ENCODE data around the gene ADAD2.

ADAD2 gene

DNA sequence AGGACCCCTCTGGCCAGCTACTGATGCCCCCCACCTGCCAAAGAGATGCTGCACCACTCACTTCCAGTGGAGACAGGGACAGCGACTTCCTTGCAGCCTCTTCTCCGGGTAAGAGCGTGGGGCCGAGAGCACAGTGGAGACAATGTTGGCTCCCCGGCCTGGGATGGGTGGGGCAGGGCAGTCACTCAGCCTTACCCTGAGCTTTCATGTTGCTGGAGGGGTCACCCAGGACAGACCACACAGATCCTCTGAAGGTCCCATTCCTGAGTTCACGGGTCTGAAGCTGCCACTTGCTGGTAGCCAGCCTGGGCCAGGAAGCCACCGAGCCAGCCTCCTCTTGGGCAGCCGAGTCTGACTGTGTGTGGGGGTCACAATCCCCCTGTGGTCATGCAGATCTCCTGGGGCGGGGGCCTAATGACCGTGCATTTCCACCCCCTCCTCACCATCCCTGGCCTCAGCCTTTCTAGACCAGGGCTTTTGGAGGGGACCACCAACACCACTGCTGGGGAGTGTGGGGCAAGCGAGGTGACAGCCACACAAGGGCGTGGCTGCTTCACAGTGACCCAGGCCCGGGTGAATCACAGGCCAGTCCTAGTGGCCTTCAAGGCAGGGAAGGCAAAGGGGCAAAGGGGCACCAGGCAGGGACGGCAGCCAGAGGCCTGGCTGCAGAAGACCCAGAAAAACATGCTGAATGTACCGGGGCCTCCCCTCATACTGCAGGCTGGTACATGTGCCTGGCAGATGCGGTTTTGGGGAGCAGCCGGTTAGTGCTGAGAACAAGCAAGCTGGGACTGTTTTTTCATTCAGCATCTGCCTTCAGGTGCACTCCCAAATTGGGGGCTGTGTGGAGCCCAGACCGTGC, 14.5 kb upstream of the ADAD2 start:
- no peak for DNase-seq (ENCODE audit: low spot score)

DNA sequence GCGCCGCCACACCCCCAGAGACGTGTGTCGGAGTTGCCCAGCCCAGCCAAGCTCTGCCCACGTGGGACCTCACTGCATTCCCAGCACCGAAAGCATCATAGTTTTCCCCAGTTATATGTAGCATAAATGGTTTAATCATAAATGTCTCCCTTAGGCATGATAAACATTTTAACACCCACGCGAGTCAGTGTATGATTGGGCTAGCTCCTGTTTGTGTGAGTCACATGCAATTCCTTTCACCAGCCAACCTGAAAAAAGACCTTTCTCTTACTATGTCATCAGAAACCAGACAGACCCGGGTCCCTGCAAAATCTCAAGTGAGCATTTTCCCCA, 13.2 kb upstream of the ADAD2 start:
- DNase-seq (ENCODE audit: low spot score) = no peak

DNA sequence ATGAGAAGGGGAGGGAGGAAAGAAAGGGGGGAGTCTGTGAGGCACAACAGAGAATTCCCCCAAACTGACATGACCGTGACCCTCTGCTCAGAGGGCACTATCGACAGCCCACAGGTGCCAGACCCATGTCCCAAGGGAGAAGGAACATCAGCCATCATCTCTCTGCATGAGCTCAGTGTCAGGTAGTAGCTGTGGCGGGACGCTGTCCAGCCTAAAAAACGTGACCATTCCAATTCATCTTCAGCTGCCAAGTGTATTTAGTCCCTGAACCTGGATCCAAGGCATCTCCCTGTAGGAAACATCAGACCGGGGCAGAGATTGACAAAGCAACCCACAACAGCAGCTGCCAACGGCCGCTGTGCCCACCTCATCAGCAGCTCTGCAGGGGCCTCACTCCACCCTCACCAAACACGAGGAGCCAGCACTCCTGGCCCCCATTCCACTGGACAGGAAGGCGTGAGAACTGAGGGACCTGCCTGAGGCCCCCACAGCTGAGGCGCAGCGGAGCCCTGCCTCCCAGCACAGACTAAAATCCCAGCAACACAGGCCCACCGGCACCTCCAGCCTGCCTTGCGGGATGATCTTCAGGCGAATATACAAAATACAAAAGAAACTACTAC, 12.7 kb upstream of the ADAD2 start:
- no peak for DNase-seq (ENCODE audit: low spot score)

DNA sequence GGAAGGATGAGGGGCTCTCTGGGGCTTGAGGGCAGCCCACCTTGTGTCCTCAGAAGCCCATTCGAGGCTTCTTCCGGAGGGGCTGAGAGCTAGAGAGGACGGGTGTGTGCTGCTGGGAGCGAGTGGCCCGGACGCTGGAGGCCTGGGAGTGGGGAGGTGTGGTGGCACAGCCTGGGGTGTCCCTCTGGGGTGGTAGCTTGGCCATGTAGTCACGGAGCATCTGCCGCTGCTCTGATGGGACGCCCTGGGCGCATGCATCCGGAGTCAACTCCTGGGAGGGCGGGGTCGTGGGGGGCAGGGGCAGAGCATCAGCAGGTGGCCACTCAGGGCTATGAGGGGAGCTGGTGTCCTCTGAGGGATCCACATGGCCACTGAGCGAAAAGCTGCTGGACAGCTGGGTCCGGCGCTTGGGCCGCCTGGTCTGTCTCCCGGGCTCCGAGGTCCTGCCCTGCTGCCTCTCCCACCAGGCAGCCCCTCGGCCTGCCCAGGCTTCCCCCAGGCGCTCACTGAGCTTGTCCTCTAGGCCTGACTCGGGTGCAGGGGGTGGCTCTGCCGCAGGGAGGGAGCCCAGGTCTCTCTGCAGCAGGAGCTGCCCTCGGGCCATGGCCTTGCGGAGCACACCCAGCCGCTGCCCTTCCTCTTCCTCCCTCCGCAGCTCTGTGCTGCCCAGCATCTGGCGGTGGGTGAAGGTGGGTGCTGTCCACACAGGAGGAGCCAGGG, 11.9 kb upstream of the ADAD2 start:
- DNase-seq (ENCODE audit: low spot score) = no peak

DNA sequence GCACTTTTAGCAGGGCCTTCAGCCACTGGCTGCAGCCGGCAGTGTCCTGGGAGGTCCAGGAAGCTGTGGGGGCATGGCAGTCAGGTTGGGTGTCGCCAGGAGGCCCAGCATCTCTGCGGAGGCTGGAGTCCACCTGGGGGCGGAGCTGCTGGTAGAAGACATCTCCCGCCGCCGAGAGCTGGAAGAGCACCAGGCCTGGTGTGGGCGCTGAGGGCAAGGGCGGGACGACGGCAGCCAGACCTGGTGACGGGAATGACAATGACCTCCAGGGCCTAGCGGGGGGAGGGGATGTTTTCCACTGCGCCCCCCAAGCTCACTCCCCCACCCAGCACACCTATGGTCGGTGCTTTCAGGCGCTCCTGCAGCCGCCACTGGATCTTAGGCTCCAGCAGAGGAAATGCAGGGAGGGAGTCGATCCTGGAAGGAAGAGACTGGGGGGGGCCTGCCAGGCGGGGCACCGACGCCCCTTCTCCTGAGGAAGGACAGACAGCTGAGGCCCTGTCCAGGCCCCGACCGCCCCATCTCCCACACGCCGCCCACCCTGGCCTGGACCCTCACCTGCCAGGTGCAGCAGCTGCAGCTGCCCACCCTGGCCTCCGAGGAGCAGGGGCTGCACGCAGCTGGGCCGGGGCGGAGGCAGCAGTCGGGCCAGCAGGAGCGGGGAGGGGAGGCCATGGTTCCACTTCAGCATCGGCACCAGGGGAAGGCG, 11.2 kb upstream of the ADAD2 start:
- DNase-seq (ENCODE audit: low spot score) = no peak

DNA sequence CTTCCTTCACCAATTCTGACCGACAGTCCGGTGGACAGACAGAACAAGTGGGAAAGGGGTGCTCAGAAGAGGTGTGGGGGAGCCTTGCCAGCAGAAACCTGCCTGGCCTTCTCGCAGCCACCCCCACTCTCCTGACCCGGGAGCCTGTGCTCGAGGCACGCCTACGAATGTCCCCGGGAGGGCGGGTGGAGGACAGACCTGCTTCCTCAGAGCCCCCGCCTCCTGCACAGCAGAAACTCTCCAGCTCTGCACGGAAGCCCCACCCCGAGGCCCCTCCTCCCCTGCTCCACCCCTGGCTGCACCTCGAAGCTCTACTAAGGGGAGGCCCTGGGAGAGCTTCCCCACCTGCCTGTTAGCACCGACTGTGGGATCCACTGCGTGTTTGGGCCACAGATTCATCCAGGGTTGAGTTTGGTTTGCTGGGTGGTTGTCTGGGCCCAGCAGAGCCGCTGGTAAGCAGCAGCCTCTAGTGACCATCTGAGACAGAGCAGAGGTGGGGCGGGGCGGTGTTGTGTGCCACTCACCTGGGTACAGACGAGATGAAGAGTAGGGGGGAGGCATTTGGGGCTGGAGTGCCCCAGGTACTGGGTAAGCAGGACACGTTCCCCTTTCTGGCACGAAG, 10.3 kb upstream of the ADAD2 start:
- DNase-seq (ENCODE audit: low spot score) = no peak

DNA sequence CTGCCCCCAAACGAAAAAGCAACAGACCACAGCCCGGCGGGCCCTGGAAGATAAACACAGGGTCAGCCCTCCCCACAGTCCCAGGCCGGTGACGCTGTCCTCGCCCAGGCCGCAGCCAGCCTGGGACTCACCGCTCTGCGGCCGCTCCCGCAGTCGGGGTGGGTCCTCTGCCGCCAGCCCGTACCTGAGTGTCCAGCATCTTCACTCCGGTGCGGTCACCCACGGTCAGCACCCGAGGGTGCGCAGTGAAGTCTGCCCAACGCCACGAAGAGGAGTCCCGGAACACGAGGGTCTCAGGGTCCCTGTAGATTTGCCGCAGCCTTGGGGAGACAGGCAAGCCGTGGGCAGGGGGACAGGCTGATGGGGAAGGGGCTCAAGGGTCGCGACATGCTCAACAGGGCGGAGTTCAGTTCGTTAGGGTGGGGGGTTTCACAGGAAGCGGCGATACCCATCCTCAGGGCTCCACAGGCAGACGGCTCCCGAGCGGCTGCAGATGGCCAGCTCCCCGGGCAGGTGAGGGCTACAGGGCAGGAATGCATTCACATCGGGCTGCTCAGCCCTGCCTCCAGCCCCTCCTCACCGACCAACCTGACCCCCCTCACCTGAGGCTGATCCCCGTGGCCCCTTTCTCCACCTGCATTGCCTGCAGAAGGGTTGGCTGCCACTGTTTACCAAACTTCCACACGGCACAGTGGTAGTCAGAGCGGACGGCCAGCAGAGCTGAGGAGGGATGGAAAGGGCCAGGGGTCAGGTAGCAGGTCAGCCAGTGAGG, 9.6 kb upstream of the ADAD2 start:
- no peak for DNase-seq (ENCODE audit: low spot score)

DNA sequence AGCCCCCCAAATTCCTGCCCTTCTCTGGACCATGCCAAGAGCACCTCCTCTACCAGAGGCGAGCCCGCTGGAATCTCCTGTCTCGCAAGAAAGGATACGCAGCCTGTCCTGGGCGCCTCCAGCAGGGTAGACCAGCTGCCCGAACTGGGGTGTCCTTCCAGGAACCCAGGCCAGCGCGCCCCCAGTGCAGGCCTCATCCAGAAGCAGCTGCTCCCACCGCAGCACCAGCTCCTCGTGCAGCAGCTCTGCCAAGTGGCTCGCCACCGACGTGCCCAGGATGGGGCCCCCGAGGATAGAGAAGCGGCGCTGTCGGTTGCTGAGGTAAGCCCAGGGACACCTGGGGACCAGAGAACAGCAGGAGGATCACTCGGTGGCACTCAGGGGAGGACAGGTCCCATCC, 8.9 kb upstream of the ADAD2 start:
- DNase-seq (ENCODE audit: low spot score) = no peak

DNA sequence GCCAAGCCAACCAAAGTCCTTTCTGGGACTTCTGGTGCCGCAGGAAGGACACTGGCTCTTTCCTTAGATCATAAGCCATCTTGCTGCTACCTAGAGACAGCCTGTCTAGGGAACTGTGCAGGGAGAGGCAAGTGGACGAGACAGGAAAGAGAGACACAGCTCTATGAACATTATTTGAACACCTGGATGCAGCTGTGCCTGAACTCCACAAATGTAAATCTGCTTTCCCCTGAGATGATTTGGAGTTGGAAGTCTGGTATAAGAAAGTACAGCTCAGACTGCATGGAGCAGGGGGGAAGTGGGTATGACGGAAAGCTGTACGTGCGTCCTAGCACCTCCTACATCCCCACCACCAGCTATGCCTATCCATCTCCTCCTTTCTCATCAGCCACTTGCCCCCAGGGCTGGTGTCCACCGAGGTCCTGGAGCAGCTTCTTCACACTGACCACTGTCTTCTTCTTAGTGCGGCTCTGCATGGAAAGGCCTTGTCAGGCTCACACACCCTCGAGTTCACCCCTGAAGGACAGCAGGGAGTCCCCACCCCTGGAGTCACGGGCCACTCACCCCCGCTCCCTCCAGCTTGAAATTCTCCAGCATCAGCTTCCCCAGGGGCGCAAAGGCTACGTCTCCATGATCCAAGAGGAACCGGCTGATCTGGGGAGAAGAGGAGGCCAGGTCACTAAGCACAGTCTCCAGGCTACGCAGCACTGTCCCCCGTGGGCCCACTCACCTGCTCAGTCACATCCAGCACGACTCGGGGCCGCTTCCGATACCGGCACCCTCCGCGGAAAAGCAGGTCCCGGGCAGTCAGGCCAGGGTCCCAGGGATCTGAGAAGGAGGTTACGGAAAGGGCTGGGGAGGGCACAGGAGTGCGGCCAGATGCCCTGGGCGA, 8.0 kb upstream of the ADAD2 start:
- no peak for DNase-seq (ENCODE audit: low spot score)

DNA sequence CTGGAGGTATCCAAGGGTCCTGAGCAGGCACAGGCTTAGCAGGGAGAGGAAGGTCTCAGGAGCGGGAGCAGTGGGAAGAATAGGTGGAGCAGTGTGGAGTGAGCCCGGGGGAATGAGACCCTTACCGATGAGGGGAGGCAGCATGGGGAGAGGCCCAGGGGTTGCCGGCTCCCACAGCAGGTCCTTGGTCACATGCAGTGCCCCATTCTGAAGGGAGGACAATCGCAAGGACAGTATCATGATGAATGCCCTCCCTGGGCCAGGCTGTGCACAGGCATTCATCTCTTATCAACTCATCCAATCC, 7.4 kb upstream of the ADAD2 start:
- DNase-seq (ENCODE audit: low spot score) = no peak

DNA sequence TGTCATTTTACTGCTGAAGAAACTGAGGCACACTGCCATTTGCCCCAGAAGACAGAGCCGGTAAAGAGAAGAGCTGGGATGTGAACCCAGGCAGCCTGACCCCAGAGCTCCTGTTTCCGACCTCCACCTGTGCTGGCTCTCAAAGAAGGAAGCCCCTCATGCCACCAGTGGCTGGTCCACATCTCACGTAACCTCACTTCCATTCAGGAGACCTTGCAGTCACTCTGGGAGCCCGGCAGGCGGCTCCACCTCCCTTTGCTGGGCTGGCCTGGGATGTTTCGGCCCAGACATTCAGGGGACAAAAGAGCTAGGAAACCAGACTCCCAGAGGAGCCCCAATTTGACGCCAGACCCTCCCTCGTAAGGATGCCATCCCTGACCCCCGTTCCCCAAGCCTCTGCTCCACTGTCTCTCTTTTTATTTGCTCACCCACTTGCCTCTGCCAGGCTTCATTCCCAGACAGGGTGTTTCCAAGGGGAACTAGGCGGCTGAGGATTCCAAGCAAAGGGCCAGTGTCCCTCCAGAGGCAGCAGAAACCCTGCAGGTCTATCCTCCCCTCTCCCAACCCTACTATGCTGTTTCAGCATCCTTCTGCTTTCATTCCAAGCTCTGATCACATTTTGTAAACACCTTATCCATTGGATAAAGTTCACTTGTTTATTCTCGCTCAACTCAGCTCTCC, 6.9 kb upstream of the ADAD2 start:
- no peak for DNase-seq (ENCODE audit: low spot score)

DNA sequence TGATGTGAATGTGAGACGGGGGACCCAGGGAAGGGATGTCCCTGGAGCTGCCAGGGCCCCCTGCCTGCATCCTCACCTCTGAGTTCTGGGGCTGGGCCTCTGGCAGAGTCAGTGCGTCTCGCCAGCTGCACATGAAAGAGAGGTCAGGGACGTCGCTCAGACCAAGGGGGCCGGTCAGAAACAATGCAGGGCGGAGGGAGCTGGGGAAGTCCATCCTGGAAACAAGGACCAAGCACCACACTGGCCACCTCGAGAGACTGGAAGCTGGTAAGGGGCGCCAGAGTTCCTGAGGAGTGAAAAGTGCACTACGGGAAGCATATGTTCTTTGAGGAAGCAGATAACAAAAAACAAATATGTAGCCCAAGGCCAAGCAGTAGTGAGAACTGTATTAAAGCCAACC, 6.2 kb upstream of the ADAD2 start:
- no peak for DNase-seq (ENCODE audit: low spot score)

DNA sequence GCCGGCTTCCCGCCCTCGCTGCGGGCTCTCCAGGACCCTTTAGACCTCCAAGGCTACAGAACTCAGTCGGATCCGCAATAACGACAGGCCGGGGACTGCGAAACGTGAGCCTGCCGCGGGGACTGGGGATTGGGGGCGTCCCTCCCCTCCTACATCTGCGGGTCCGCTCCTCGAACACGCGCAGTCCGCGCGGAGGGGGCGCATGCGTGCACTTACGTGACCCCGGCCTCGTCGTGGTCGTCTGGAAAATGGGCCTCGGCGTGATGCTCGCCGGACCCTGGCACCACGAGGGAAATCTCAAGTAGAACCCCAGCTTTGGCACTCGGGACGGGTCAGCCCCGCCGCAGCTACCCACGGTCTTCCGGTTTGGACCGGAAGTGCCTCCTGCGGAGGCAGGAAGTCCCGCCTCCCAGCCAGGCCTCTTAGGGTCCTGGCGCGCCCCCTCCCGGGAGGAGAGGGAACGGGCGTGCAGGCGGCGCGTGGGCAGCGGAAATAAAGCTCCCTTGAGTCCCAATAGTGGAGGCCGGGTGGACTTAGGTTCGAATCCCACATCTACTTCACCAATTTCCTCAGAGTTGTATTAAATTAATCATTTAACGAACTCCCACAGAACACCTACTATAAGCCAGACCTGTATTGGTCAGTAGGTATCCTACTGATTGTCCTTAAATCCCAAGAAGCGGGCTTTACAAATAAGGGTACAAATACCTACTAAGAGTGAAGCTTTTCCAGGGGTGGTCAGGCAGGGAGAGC, 4.1 kb upstream of the ADAD2 start, which contains the start of gene TAF1C:
TSS of gene TAF1C (minus strand) at position 373 of the 753 bp plus-strand sequence. CDS start 2,069 bp downstream, outside the sequence.
- peak; percentile 99 for DNase-seq (ENCODE audit: low spot score)

DNA sequence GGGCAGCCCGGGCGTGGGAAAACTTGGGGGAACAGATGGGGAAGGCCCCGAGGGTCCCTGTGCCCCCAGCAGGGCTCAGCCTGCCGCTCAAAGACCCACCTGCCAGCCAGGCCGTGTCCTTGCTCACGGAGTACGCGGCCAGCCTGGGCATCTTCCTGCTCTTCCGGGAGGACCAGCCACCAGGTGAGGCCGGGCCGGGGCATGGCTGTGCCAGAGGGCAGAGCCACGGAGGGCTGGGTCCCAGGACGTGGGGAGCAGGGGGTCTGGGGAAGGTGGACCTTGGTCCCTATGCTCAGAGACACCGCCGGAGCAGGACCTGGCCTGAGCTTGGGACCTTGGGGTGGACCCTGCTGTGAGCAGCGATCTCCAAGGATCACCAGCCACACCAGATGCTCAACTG, 509 bp downstream of the ADAD2 start:
- DNase-seq (ENCODE audit: low spot score) = no peak

DNA sequence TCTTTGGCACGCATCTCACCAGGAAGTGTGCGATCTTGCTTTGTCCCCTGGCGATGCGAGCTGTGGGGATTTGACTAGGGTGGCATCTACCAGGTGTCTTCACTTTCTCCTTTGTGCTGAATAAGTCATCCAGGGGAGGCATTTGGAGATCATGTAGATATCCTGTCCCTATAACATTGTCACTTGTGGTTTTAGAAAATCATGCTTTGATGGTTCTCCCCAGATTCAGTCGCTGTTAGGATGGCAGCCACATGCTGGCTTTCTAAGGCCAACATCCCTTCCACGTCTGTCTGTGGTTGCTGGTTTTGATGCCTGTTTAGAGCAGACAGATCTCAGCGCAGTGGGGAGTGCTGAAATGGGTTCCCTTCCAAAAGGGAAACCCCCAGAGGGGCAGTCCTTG, 2.5 kb downstream of the ADAD2 start:
- no peak for DNase-seq (ENCODE audit: low spot score)

DNA sequence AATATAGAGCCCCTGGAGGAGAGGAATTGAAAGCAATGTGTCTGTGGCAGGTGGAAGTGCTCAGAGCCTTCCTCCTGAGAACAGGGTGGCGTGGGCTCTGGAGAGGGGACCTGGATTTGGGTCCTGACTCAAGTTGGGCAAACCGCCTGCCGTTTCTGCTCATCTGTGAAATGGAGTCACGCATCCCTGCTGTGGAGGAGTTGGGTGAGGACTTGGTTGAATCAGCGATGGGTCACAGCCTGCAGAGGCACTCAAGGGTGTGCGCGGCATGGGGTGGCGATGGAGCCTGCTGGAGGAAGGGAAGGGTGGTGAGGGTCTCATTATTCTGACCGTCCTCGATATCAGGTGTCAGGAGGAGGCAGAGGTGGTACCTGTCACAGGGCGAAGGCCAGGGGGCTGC, 3.1 kb downstream of the ADAD2 start:
- no peak for DNase-seq (ENCODE audit: low spot score)

DNA sequence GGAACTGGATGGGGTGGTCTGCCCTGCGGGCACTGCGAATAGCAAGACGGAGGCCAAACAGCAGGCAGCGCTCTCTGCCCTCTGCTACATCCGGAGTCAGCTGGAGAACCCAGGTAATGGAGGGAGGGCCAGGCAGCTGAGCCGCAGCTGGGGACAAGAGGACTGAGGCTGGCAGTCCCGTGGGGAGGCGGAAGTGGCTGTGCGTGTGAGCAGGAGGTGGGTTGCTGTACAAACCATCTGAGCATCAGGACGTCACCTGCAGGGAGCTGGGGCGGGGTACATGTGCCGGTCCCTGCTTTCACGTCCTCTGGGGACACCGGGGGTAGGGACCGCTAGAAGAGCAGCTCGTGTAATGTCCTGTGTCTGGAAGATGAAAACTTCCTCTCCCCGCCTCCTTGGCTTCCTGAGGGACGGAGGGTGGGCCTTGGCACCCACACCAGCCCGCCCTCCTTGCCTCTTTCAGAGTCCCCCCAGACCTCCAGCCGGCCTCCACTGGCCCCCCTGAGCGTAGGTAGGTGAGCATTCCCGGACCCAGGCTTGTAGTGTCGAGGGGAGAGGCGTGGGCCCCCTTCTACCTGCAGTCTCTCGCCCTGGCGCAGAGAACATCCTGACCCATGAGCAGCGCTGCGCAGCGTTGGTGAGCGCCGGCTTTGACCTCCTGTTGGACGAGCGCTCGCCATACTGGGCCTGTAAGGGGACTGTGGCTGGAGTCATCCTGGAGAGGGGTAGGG, 3.7 kb downstream of the ADAD2 start:
- no peak for DNase-seq (ENCODE audit: low spot score)

Data from iPS-NIHi11 (cell line).